H9 (cell line): ENCODE results near the gene LUZP2. TPM values are rescaled to one million over a fixed set of nuclear protein-coding genes. Genes with fewer than 3 reads are reported as not detected.

Source experiments
- DNase-seq: peaks from one replicate; pipeline ENCODE4 v3.0.0-alpha.2; 2017
- H2AFZ ChIP-seq: one replicate; pipeline ENCODE4 v1.6.1; 2013; ENCODE audit warnings: mild to moderate bottlenecking, low read length, control low read depth, moderate library complexity
- H2AK5ac ChIP-seq: 2 replicates; pipeline ENCODE4 v1.6.1; 2013; ENCODE audit warnings: low read length, control low read depth, mixed read lengths; ENCODE audit not compliant: insufficient read length
- H2BK120ac ChIP-seq: one replicate; pipeline ENCODE4 v1.6.1; 2013; ENCODE audit warnings: low read depth, mild to moderate bottlenecking, low read length, control low read depth, inconsistent platforms; ENCODE audit not compliant: poor library complexity, severe bottlenecking
- H2BK12ac ChIP-seq: 2 replicates; pipeline ENCODE4 v1.6.1; 2013; ENCODE audit warnings: low read length, control low read depth, mixed read lengths, low read depth; ENCODE audit not compliant: insufficient read length
- H2BK15ac ChIP-seq: 2 replicates; pipeline ENCODE4 v1.6.1; 2013; ENCODE audit warnings: low read depth, low read length, control low read depth
- H2BK20ac ChIP-seq: one replicate; pipeline ENCODE4 v1.6.1; 2013; ENCODE audit warnings: low read depth, mild to moderate bottlenecking, low read length, control low read depth, inconsistent platforms; ENCODE audit not compliant: poor library complexity, severe bottlenecking
- H2BK5ac ChIP-seq: 2 replicates; pipeline ENCODE4 v1.6.1; 2013; ENCODE audit warnings: low read length, control low read depth, mixed read lengths; ENCODE audit not compliant: insufficient read length
- H3K14ac ChIP-seq: 2 replicates; pipeline ENCODE4 v1.6.1; 2013; ENCODE audit warnings: low read length, control low read depth; ENCODE audit not compliant: insufficient read depth
- H3K18ac ChIP-seq: 2 replicates; pipeline ENCODE4 v1.6.1; 2013; ENCODE audit warnings: low read depth, mild to moderate bottlenecking, mixed read lengths, low read length, control low read depth; ENCODE audit not compliant: insufficient read length
- H3K23ac ChIP-seq: 2 replicates; pipeline ENCODE4 v1.6.1; 2013; ENCODE audit warnings: low read length, control low read depth, mixed read lengths, low read depth; ENCODE audit not compliant: insufficient read length
- H3K23me2 ChIP-seq: 2 replicates; pipeline ENCODE4 v1.6.1; 2013; ENCODE audit warnings: low read depth, mild to moderate bottlenecking, mixed read lengths, low read length, control low read depth; ENCODE audit not compliant: insufficient read length, poor library complexity, severe bottlenecking
- H3K27ac ChIP-seq: 2 replicates; pipeline ENCODE4 v1.5.1; 2013; ENCODE audit warnings: low read length, control low read depth, mixed read lengths, low read depth; ENCODE audit not compliant: insufficient read length
- H3K27me3 ChIP-seq: 2 replicates; pipeline ENCODE4 v1.6.1; 2013; ENCODE audit warnings: low read length, control low read depth, inconsistent platforms; ENCODE audit not compliant: insufficient read depth
- H3K4ac ChIP-seq: 2 replicates; pipeline ENCODE4 v1.6.1; 2013; ENCODE audit warnings: low read depth, mild to moderate bottlenecking, control low read depth, inconsistent platforms, low read length, moderate library complexity
- H3K4me1 ChIP-seq: 2 replicates; pipeline ENCODE4 v1.6.1; 2013; ENCODE audit warnings: low read length, control low read depth, inconsistent platforms; ENCODE audit not compliant: insufficient read depth
- H3K4me2 ChIP-seq: 2 replicates; pipeline ENCODE4 v1.6.1; 2013; ENCODE audit warnings: low read length, control low read depth, mixed read lengths; ENCODE audit not compliant: insufficient read length, insufficient read depth
- H3K56ac ChIP-seq: 2 replicates; pipeline ENCODE4 v1.6.1; 2013; ENCODE audit warnings: low read depth, mild to moderate bottlenecking, mixed read lengths, low read length, control low read depth; ENCODE audit not compliant: insufficient read length
- H3K79me1 ChIP-seq: 2 replicates; pipeline ENCODE4 v1.6.1; 2013; ENCODE audit warnings: low read depth, mild to moderate bottlenecking, moderate library complexity, low read length, control low read depth, inconsistent platforms; ENCODE audit not compliant: insufficient read depth, poor library complexity, severe bottlenecking
- H3K79me2 ChIP-seq: 2 replicates; pipeline ENCODE4 v1.6.1; 2013; ENCODE audit warnings: low read length, control low read depth, inconsistent platforms; ENCODE audit not compliant: insufficient read depth
- H3K9ac ChIP-seq: 2 replicates; pipeline ENCODE4 v1.6.1; 2013; ENCODE audit warnings: low read length, control low read depth, mixed read lengths; ENCODE audit not compliant: insufficient read length; ENCODE audit errors: extremely low read depth
- H3K9me3 ChIP-seq: one replicate; pipeline ENCODE4 v1.6.1; 2013; ENCODE audit warnings: low read depth, low read length, inconsistent platforms; ENCODE audit not compliant: control insufficient read depth
- H3T11ph ChIP-seq: one replicate; pipeline ENCODE4 v1.6.1; 2013; ENCODE audit warnings: mild to moderate bottlenecking, low read length, control low read depth, inconsistent platforms
- H4K20me1 ChIP-seq: one replicate; pipeline ENCODE4 v1.6.1; 2013; ENCODE audit not compliant: control insufficient read depth, insufficient read length, insufficient read depth
- H4K5ac ChIP-seq: 2 replicates; pipeline ENCODE4 v1.6.1; 2013; ENCODE audit warnings: low read depth, mild to moderate bottlenecking, mixed read lengths, low read length, control low read depth; ENCODE audit not compliant: insufficient read length
- H4K8ac ChIP-seq: replicated peaks from 2 replicates; pipeline ENCODE4 v1.6.1; 2013; ENCODE audit warnings: low read length, control low read depth, mixed read lengths, low read depth; ENCODE audit not compliant: insufficient read length
- H4K91ac ChIP-seq: 2 replicates; pipeline ENCODE4 v1.6.1; 2013; ENCODE audit warnings: low read depth, mild to moderate bottlenecking, moderate library complexity, mixed read lengths, low read length, control low read depth; ENCODE audit not compliant: insufficient read length
- H3K27ac Mint-ChIP-seq, 3 experiments: 2 replicates in 2 of 3; 3 replicates in 1 of 3; pipeline ENCODE4 v1.8.0; 2020 to 2021; ENCODE audit warnings: mixed read lengths in 3 of 3, mild to moderate bottlenecking in 1 of 3, moderate library complexity in 1 of 3
- H3K27me3 Mint-ChIP-seq: 2 replicates; pipeline ENCODE4 v1.8.0; 2021; ENCODE audit warnings: low read depth, mild to moderate bottlenecking, moderate library complexity, mixed read lengths
- H3K36me3 Mint-ChIP-seq, 3 experiments: 2 replicates in 2 of 3; 3 replicates in 1 of 3; pipeline ENCODE4 v1.8.0; 2020 to 2021; ENCODE audit warnings: low read depth in 3 of 3, mixed read lengths in 3 of 3; ENCODE audit not compliant: insufficient read depth in 1 of 3
- H3K4me1 Mint-ChIP-seq, 2 experiments: 2 replicates each; pipeline ENCODE4 v1.8.0; 2020; ENCODE audit warnings: mixed read lengths in 2 of 2
- H3K4me3 Mint-ChIP-seq, 2 experiments: 2 replicates in 1 of 2; 3 replicates in 1 of 2; pipeline ENCODE4 v1.8.0; 2020 to 2021; ENCODE audit warnings: mild to moderate bottlenecking in 2 of 2, mixed read lengths in 2 of 2, moderate library complexity in 1 of 2
- H3K9me3 Mint-ChIP-seq, 2 experiments: 2 replicates in 1 of 2; 3 replicates in 1 of 2; pipeline ENCODE4 v1.8.0; 2020; ENCODE audit warnings: mild to moderate bottlenecking in 2 of 2, mixed read lengths in 2 of 2, moderate library complexity in 1 of 2
- WGBS: extraction: QIAGEN DNeasy Blood & Tissue Kit; methylation state at CpG from one replicate; pipeline ENCODE4 v1.1.7; 2013; ENCODE audit warnings: missing lambda C conversion rate, low lambda C conversion rate, mixed read lengths; ENCODE audit not compliant: insufficient read length; ENCODE audit errors: extremely low coverage; 5-methylcytosine and 5-hydroxymethylcytosine counted together
- total RNA-seq: library from RNA; stranded (reverse); gene quantifications from 2 replicates; pipeline ENCODE4 v1.2.1, GENCODE V29; 2021
- TF ChIP-seq, protein P1 (sequence below): fragments of 200-600 bp; sonication (generic); conservative IDR thresholded peaks from 3 replicates; pipeline ENCODE4 v1.8.0; 2021; ENCODE audit warnings: antibody characterized with exemption, mild to moderate bottlenecking

The LUZP2 gene
- total RNA-seq, 1 experiment from 2014 or later, result 25.4 TPM

DNA sequence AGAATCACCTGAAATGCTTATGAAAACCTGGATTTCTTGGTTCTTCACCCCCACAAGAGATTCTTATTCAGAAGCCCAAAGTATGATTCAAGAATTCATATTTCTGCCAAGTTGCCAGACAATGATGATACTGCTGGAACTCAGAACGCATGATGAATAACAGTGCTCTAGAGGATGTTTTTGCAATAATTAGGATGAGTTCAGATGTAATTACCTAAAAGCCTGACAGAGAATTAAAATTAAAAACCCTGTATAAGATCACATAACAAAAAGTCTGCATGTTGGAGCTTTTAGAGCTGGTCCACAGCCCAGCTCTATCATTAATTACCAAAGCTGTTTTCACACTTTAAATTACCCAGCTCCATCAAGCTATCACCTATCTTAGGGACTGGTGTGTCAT lies 211.8 kb downstream of the LUZP2 start:
- no peak overlapping the region for H3K4me2 ChIP-seq
- H3K14ac ChIP-seq, result no peak overlapping the region
- H2AFZ ChIP-seq, result no peak overlapping the region
- no peak overlapping the region for H3K56ac ChIP-seq
- Mint-ChIP-seq H3K36me3 (peaks cover 3 to 9% (median 8%) of the 10 kb centered on the region in 3 experiments; a peak in 3 of 7 replicates), H3K4me1 (peaks cover 14 to 22% of the 10 kb centered on the region in 2 experiments), H3K27ac (no peak overlapping the region), H3K9me3 (peaks cover 0 to 3% of the 10 kb centered on the region in 2 experiments; a peak in 2 of 5 replicates), H3K27me3 (no peaks in the 10 kb centered on the region), H3K4me3 (no peak overlapping the region)
- no peak overlapping the region for H2BK15ac ChIP-seq
- no peaks in the 10 kb centered on the region for H3K27me3 ChIP-seq
- no peak overlapping the region for H3K23ac ChIP-seq
- no peaks in the 10 kb centered on the region for H3K23me2 ChIP-seq
- H4K8ac ChIP-seq, result no peak overlapping the region
- H3K4me1 ChIP-seq, result no peaks in the 10 kb centered on the region; the same call in 1 of the 2 replicates
- no peak overlapping the region for H2BK120ac ChIP-seq
- no CpG with 5 or more reads among the region's 1 CpG for WGBS
- no peak overlapping the region for H3T11ph ChIP-seq
- H3K9ac ChIP-seq, result no peak overlapping the region
- H2BK20ac ChIP-seq, result no peak overlapping the region
- H3K18ac ChIP-seq, result no peak overlapping the region
- no peak overlapping the region for H4K91ac ChIP-seq
- no peak overlapping the region for H2BK5ac ChIP-seq
- H2BK12ac ChIP-seq, result no peak overlapping the region
- no peak overlapping the region for H2AK5ac ChIP-seq
- H3K4ac ChIP-seq, result no peak overlapping the region
- no peaks in the 10 kb centered on the region for H3K79me2 ChIP-seq
- no peaks in the 10 kb centered on the region for H4K20me1 ChIP-seq
- H3K27ac ChIP-seq, result no peak overlapping the region
- H4K5ac ChIP-seq, result no peak overlapping the region
- TF ChIP-seq, protein P1, sequence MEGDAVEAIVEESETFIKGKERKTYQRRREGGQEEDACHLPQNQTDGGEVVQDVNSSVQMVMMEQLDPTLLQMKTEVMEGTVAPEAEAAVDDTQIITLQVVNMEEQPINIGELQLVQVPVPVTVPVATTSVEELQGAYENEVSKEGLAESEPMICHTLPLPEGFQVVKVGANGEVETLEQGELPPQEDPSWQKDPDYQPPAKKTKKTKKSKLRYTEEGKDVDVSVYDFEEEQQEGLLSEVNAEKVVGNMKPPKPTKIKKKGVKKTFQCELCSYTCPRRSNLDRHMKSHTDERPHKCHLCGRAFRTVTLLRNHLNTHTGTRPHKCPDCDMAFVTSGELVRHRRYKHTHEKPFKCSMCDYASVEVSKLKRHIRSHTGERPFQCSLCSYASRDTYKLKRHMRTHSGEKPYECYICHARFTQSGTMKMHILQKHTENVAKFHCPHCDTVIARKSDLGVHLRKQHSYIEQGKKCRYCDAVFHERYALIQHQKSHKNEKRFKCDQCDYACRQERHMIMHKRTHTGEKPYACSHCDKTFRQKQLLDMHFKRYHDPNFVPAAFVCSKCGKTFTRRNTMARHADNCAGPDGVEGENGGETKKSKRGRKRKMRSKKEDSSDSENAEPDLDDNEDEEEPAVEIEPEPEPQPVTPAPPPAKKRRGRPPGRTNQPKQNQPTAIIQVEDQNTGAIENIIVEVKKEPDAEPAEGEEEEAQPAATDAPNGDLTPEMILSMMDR, result no peak
- no peaks in the 10 kb centered on the region for H3K9me3 ChIP-seq
- no peak for DNase-seq
- no peaks in the 10 kb centered on the region for H3K79me1 ChIP-seq
